ENCODE measurements around the gene NUP210L.

NUP210L gene

GRCh38 chr1:153942766-153943549 is 211.9 kb downstream of the NUP210L start:
- no peak for DNase-seq

All from CD4-positive, alpha-beta T cell treated with Interleukin-17A for 4 hours (primary cell).